Activated T-helper 17 cell treated with anti-CD3 and anti-CD28 coated beads, Interleukin-2, amount 50 U/mL, for 72 hours (primary cell): Measurements from ENCODE around the gene SLC1A2. TPM values are rescaled to one million over a fixed set of nuclear protein-coding genes. Genes with fewer than 3 reads are reported as not detected.
"Not testable (repeated sequence)": the region's sequence is repeated elsewhere in the genome, so short reads cannot be mapped to it uniquely, and the experiment has no call there.

Experiments used
- ATAC-seq: fragments of 150-1000 bp; cut with Tn5 transposase; replicated peaks from 2 replicates; pipeline ENCODE4 v1.10.0; 2021; ENCODE audit warnings: mild to moderate bottlenecking, moderate library complexity
- H3K27ac Mint-ChIP-seq: one replicate; pipeline ENCODE4 v1.8.0; 2022; ENCODE audit warnings: mixed read lengths
- H3K27me3 Mint-ChIP-seq: one replicate; pipeline ENCODE4 v1.8.0; 2022; ENCODE audit warnings: mixed read lengths
- H3K36me3 Mint-ChIP-seq: one replicate; pipeline ENCODE4 v1.8.0; 2022; ENCODE audit warnings: low read depth, mild to moderate bottlenecking, mixed read lengths
- H3K4me1 Mint-ChIP-seq: one replicate; pipeline ENCODE4 v1.8.0; 2022; ENCODE audit warnings: mixed read lengths
- H3K4me3 Mint-ChIP-seq: one replicate; pipeline ENCODE4 v1.8.0; 2022; ENCODE audit warnings: mild to moderate bottlenecking, mixed read lengths
- H3K9me3 Mint-ChIP-seq: one replicate; pipeline ENCODE4 v1.8.0; 2022; ENCODE audit warnings: mixed read lengths
- total RNA-seq, 2 donors: library from RNA; stranded (reverse); gene quantifications; one replicate each; pipeline ENCODE4 v1.2.3, GENCODE V29; 2022

Gene SLC1A2
- total RNA-seq, 2 donors from 2014 or later, result not detected

DNA sequence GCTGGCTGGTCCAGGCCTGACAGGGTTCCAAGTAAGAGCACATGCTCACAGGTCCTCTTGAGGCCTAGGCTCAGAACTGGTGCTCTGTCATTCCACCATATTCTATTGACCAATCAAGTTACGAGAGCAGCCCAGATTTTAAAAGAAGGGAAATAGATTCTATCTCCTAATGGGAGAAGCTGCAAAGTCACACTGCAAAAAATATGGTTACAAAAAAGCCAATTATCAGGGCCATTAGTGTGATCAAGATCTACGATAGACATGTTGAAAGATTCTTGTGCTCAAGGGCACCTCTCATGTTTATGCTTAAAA is 184.2 kb downstream of the SLC1A2 start:
- no peak for ATAC-seq
- Mint-ChIP-seq H3K27me3 (no peaks in the 10 kb centered on the region), H3K36me3 (peaks cover 27% of the 10 kb centered on the region), H3K4me3 (peak overlapping the region; percentile 53), H3K9me3 (peaks cover 13% of the 10 kb centered on the region), H3K27ac (peak overlapping the region; percentile 20), H3K4me1 (peaks cover 39% of the 10 kb centered on the region)

DNA sequence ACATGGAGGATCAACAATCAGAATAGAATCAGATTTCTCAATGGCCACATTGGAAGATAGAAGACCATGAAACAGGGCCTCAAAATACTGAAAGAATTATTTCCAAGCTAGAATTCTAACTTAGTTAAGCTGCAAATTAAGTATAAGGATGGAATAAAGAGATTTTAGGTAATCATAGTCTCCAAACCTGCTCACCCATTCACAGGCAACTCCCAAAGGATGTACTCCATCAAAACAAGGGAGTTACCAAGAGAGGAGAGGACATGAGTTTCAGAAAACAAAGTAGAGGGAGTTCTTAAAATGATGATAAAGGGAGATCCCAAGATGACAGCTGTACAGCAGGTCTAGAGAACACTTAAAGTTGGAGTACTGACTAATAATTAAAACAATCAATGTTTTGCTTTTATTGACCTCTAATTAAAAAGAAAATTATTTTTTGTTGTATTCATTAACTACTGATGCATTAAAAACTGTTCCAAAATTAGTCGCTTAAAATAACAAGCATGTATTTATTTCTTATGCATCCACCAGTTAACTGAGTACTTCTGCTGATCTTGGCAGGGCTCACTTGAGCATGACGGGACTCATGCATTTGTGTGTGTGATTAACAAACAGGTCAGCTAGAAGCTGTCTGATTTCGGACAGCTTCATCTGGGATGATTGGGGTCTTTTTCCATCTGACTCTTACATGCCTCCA is 184.8 kb downstream of the SLC1A2 start:
- peaks cover 32% of the 10 kb centered on the region for H3K36me3 Mint-ChIP-seq
- no peak for ATAC-seq
- H3K27ac Mint-ChIP-seq, result peak overlapping the region; percentile 34
- no peaks in the 10 kb centered on the region for H3K27me3 Mint-ChIP-seq
- H3K4me3 Mint-ChIP-seq, result peak overlapping the region; percentile 53
- H3K9me3 Mint-ChIP-seq, result peaks cover 16% of the 10 kb centered on the region
- H3K4me1 Mint-ChIP-seq, result peaks cover 39% of the 10 kb centered on the region

DNA sequence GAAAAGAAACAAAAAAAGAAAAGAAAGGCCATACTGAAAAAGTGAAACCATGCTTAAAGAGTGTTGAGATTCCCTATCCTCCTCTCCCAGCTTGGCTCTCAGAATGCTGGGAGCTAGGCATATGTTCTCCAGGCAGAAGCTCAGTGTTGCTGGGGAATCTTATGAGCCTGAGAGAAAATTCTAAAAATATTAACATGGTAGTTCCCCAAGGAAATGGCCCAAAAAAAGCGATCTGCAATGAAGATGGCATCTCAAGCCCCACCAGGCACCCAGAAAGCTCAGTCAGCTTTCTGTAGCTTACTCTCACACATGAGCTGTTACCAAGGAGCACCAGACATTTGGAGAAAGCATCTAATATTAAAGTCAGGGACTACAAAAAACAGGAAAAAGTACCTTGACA is 185.8 kb downstream of the SLC1A2 start:
- peaks cover 39% of the 10 kb centered on the region for H3K4me1 Mint-ChIP-seq
- ATAC-seq, result no peak
- peaks cover 43% of the 10 kb centered on the region for H3K36me3 Mint-ChIP-seq
- peak overlapping the region; percentile 34 for H3K27ac Mint-ChIP-seq
- peaks cover 16% of the 10 kb centered on the region for H3K9me3 Mint-ChIP-seq
- H3K27me3 Mint-ChIP-seq, result no peaks in the 10 kb centered on the region
- H3K4me3 Mint-ChIP-seq, result no peak overlapping the region

DNA sequence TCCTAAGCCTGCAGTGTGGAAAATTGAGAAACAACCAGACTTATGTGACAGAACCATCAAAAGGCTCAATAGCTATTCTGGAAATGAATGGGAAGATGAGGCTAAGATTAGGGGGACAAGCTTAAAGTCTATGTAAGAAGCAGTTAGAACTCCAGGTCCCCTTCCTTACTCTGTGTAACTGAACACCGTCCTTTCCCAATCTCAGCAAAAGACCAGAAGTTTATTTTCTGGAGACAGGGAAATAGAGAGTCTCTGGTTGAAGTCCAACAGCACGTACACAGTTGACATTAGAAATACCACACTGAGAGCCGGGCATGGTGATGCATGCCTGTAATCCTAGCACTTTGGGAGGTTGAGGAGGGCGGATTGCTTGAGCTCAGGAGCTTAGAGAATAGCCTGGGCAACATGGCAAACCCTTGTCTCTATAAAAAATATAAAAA is 186.4 kb downstream of the SLC1A2 start:
- Mint-ChIP-seq H3K4me3 (no peak overlapping the region), H3K9me3 (peaks cover 16% of the 10 kb centered on the region), H3K36me3 (peaks cover 49% of the 10 kb centered on the region), H3K4me1 (peaks cover 34% of the 10 kb centered on the region), H3K27ac (peak overlapping the region; percentile 34), H3K27me3 (no peaks in the 10 kb centered on the region)
- ATAC-seq, result no peak

DNA sequence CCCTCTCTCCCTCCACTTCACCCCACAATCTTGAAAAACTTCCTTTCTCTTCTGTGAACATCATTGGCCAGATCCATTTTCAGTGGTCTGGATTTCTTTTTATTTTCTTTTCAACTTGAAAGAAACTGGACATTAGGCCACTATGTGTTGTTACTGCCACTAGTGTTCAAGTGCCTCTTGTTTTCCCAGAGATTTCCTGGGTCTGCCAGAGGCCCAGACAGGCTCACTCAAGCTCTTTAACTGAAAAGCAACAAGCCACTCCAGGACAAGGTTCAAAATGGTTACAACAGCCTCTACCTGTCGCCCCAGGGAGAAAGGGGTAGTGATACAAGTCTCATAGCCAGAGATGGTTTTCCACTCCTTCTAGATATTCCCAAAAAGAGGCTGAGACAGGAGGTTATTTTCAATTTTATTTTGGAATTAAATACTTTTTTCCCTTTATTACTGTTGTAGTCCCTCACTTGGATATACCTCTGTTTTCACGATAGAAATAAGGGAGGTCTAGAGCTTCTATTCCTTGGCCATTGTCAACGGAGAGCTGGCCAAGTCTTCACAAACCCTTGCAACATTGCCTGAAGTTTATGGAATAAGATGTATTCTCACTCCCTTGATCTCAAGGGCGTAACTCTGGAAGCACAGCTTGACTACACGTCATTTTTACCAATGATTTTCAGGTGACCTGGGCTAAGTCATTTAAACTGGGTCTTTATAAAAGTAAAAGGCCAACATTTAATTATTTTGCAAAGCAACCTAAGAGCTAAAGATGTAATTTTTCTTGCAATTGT is 188.1 kb downstream of the SLC1A2 start:
- no peaks in the 10 kb centered on the region for H3K27me3 Mint-ChIP-seq
- peak overlapping the region; percentile 81 for H3K27ac Mint-ChIP-seq
- peaks cover 16% of the 10 kb centered on the region for H3K9me3 Mint-ChIP-seq
- H3K4me1 Mint-ChIP-seq, result peaks cover 22% of the 10 kb centered on the region
- peaks cover 65% of the 10 kb centered on the region for H3K36me3 Mint-ChIP-seq
- ATAC-seq, result no peak
- H3K4me3 Mint-ChIP-seq, result no peak overlapping the region

DNA sequence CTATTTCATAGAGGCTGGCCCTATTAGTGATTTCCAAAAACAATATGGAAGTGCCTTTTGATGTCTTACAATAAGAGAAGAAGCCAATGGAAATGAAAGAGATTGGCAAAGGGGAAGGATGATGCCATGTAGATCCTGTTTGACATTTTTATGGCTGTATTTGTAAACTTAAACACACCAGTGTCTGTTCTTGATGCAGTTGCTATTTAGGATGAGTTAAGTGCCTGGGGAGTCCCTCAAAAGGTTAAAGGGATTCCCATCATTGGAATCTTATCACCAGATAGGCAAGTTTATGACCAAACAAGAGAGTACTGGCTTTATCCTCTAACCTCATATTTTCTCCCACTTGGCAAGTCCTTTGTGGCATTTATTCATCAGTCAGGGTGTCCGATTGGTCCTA is 189.0 kb downstream of the SLC1A2 start:
- peaks cover 16% of the 10 kb centered on the region for H3K9me3 Mint-ChIP-seq
- peaks cover 13% of the 10 kb centered on the region for H3K4me1 Mint-ChIP-seq
- no peak for ATAC-seq
- H3K4me3 Mint-ChIP-seq, result no peak overlapping the region
- H3K27me3 Mint-ChIP-seq, result no peaks in the 10 kb centered on the region
- peaks cover 74% of the 10 kb centered on the region for H3K36me3 Mint-ChIP-seq
- peak overlapping the region; percentile 81 for H3K27ac Mint-ChIP-seq

DNA sequence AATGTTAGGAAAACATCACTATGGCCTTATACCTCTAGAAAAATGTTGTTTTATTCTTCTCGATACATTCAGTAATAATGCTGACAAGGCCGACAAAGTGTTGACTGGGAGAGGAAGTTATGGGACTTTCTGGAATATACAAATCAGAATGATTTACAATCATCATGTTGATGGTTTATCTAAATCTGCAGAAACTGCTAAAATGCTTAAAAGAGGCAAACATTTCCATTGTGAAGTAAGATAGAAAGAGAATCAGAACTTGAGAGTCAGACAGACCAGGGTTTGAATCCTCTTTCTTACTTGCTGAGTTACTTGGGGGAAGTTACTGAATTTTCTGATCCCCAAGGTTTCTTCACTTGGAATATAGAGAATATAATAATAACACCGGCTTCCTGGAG is 191.0 kb downstream of the SLC1A2 start:
- peaks cover 13% of the 10 kb centered on the region for H3K9me3 Mint-ChIP-seq
- H3K27me3 Mint-ChIP-seq, result no peaks in the 10 kb centered on the region
- peaks cover 4% of the 10 kb centered on the region for H3K4me1 Mint-ChIP-seq
- no peak overlapping the region for H3K4me3 Mint-ChIP-seq
- H3K27ac Mint-ChIP-seq, result no peak overlapping the region
- ATAC-seq, result no peak
- H3K36me3 Mint-ChIP-seq, result peaks cover 95% of the 10 kb centered on the region

DNA sequence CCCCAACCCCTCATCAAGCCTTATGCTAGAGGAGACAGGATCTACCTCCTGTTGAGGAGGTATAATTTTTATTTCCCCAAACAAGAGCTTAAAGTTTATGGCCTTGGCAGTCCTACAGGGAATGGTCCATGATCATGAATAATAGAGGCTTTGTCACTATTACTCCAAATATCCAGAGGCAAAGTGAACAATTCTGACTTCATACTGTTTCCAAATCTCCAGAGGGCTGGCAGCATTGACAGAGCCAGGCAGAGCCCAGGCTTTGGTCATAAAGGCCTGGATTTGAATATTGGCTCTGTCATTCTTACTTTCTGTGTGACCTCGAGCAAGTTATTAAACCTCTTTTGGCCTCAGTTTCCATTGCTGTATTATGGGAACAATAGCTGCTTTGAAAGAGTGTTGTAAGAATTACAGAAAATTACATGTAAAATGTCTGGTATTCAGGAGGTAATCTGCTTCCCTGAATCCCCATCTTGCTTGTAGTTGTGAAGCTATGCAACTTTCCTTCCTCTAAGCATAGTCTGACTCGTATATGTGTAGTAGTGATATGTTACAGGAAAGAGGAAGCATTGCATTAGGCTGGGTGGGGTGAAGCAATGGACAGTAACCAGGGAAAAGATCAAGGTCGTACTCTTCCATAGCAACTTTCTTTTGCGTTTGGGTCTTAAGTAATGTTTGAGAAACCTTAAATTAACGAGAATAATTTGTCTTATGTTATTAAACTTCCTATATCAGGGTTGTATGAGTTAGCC is 191.6 kb downstream of the SLC1A2 start:
- no peaks in the 10 kb centered on the region for H3K27me3 Mint-ChIP-seq
- H3K9me3 Mint-ChIP-seq, result peaks cover 13% of the 10 kb centered on the region
- peaks cover 100% of the 10 kb centered on the region for H3K36me3 Mint-ChIP-seq
- no peak for ATAC-seq
- no peak overlapping the region for H3K27ac Mint-ChIP-seq
- no peak overlapping the region for H3K4me3 Mint-ChIP-seq
- H3K4me1 Mint-ChIP-seq, result peaks cover 4% of the 10 kb centered on the region

DNA sequence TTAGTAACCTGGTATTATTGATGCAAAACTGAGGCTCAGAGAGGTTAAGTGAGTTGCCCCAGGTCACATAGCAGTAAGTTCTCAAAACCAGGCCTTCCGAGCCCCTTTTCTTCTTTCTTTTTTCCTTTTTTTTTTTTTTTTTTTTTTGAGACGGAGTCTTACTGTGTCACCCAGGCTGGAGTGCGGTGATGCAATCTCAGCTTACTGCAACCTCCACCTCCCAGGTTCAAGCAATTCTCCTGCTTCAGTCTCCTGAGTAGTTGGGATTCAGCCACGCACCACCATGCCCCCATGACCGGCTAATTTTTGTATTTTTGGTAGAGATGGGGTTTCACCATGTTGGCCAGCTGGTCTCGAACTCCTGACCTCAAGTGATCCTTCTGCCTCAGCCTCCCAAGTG is 192.6 kb downstream of the SLC1A2 start:
- Mint-ChIP-seq H3K27ac (peak overlapping the region; percentile 69), H3K36me3 (peaks cover 99% of the 10 kb centered on the region)
- not testable (repeated sequence) for ATAC-seq, H3K4me3 Mint-ChIP-seq, H3K9me3 Mint-ChIP-seq, H3K27me3 Mint-ChIP-seq, H3K4me1 Mint-ChIP-seq

DNA sequence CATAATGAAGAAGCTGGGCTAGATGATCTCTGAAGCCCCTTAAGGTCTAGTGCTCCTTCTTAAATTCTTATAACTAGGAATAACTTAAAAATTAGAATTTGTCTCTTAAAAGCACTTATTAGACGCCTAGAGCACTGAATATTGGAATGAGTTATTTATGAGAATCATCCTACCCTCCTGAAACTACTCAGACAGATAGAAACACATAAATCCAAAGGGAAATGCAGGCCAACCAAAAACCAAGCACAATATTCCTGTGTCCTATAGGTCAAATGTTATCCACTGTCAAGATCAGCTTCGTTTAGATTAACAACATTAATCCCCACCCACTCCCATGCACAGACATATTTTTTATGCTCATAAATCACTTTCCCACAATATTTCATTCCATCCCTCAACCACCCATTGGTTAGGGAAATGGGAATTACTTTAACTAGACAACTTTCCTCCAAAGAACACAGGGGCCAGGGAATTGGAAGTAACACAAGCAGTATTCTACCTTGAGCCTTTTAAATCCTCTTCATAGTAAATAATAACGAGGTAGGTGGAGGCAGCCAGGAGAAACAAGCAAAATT is 193.3 kb downstream of the SLC1A2 start:
- no peak for ATAC-seq
- Mint-ChIP-seq H3K4me3 (no peak overlapping the region), H3K27ac (peak overlapping the region; percentile 69), H3K36me3 (peaks cover 99% of the 10 kb centered on the region), H3K4me1 (peaks cover 7% of the 10 kb centered on the region), H3K9me3 (peaks cover 8% of the 10 kb centered on the region), H3K27me3 (no peaks in the 10 kb centered on the region)

DNA sequence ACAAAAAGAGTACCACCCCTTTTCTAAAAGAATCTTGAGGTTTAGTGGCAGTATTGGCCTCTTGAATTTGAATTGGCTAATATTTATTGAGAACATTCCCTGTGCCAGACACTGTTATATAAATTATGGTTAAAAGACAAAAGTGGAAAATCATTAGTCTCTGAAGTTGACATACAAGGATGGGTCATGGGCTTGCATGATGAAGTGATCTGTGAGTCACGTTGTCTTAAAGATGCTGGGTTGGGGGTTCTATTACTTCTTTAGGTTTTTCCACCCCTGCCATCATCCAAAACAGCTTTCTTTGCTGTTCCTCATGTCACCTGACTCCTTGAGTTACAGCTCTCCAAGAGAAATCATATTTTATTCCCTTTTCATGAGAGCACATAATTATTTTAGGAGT is 195.4 kb downstream of the SLC1A2 start:
- ATAC-seq, result no peak
- Mint-ChIP-seq H3K4me3 (no peak overlapping the region), H3K27ac (no peak overlapping the region), H3K9me3 (no peaks in the 10 kb centered on the region), H3K4me1 (peaks cover 8% of the 10 kb centered on the region), H3K36me3 (peaks cover 99% of the 10 kb centered on the region), H3K27me3 (no peaks in the 10 kb centered on the region)

DNA sequence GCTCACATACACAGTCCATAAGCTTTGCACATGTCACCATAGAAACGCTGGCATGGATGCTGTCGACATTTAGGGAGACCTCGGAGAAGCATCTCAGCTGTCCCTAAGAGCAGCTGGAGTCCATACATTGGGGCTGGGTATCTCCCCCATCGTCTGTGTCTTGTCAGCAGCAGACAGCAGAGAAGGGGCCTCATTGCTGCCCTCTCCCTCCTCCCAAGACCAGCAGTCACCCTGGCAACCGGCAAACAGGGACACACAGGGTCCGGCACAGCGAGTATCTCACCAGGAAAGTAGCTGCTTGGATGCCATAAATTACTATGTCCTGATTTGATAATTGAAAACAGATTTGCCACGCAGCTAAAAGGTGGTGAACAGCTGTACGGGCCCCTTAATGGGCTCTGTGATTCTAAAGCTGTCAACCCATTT is 196.0 kb downstream of the SLC1A2 start:
- Mint-ChIP-seq H3K36me3 (peaks cover 99% of the 10 kb centered on the region), H3K4me1 (peaks cover 8% of the 10 kb centered on the region), H3K9me3 (no peaks in the 10 kb centered on the region), H3K4me3 (no peak overlapping the region), H3K27me3 (no peaks in the 10 kb centered on the region), H3K27ac (no peak overlapping the region)
- no peak for ATAC-seq

DNA sequence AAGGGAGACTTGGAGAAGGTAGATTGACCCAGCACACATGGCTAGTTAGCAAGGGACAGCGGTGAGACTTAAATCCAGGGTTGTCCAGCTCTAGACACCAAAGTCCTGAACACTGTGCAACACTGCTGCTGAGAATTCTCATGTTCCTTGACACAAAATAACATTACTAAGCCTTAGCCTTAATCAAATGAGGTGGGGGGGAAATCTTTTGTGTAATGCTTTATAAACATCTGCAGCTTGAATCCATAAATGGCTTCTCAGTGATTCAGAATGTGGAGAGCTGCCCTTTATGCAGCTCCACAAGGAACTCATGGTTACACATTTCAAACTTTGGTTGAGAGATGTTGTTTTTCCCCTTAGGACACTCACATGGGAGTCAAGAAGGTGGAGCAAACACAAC is 200.4 kb downstream of the SLC1A2 start:
- Mint-ChIP-seq H3K4me1 (peaks cover 38% of the 10 kb centered on the region), H3K27ac (peak overlapping the region; percentile 89), H3K27me3 (no peaks in the 10 kb centered on the region), H3K36me3 (peaks cover 99% of the 10 kb centered on the region), H3K4me3 (no peak overlapping the region), H3K9me3 (no peaks in the 10 kb centered on the region)
- ATAC-seq, result no peak

DNA sequence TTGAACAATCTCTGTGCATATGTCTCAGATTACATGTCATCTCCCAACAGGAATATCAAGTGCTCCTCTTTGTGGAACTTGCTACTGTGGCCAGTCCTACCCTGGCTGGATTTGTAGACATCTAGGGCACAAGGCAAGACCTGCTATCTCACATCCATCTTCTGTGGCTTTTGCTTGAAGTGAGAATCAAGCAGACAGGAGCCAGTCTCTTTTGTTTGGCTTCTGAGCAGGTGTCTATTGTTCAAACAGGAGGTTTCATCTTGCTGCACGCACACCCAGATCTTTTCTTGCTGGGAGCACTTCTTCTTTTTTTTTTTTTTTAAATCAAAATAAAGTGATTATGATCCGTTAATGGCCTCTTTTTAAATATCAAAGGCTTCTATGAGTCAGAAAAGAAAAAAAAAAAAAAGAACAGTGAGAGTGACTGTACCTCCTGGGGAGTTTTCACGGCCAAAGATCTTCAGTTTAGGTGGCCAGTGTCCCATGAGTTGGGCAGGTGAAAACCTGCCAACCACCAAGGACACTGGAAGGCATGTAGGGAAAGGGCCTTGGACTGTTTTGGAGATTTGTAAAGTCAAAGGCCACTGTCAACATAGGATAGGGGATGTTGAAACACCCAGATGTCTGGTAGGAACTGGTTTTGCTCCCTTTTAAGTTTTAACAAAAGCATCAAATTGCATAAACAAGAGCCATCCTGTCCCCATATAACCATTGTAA is 202.2 kb downstream of the SLC1A2 start:
- Mint-ChIP-seq H3K27me3 (no peaks in the 10 kb centered on the region), H3K9me3 (no peaks in the 10 kb centered on the region), H3K36me3 (peaks cover 100% of the 10 kb centered on the region), H3K4me3 (peak overlapping the region; percentile 49), H3K4me1 (peaks cover 49% of the 10 kb centered on the region), H3K27ac (peak overlapping the region; percentile 89)
- ATAC-seq, result peak; percentile 17
